KMS-11 (cell line): Measurements from ENCODE around the gene PTGES3L.

Source experiments
- H2AFZ ChIP-seq: fragments of 200-600 bp; sonication (generic); 2 replicates; pipeline ENCODE4 v1.6.1; 2016; ENCODE audit warnings: antibody characterized with exemption, mixed run types, low read depth
- H3K27ac ChIP-seq: fragments of 200-600 bp; sonication (generic); 2 replicates; pipeline ENCODE4 v1.6.1; 2016; ENCODE audit warnings: mild to moderate bottlenecking, mixed run types
- H3K27me3 ChIP-seq: fragments of 200-600 bp; sonication (generic); 2 replicates; pipeline ENCODE4 v1.6.1; 2017; ENCODE audit warnings: mild to moderate bottlenecking, low read depth, mixed run types, moderate library complexity; ENCODE audit not compliant: insufficient read depth
- H3K36me3 ChIP-seq: fragments of 200-600 bp; sonication (generic); 2 replicates; pipeline ENCODE4 v1.6.1; 2017; ENCODE audit warnings: mild to moderate bottlenecking, mixed run types; ENCODE audit not compliant: insufficient read depth
- H3K4me1 ChIP-seq: fragments of 200-600 bp; sonication (generic); 2 replicates; pipeline ENCODE4 v1.6.1; 2016; ENCODE audit warnings: mild to moderate bottlenecking, low read depth, mixed run types; ENCODE audit not compliant: poor library complexity, severe bottlenecking
- H3K4me2 ChIP-seq: fragments of 200-600 bp; sonication (generic); 2 replicates; pipeline ENCODE4 v1.7.0; 2016; ENCODE audit warnings: mild to moderate bottlenecking, mixed run types
- H3K4me3 ChIP-seq: fragments of 200-600 bp; sonication (generic); IDR thresholded peaks from 2 replicates; pipeline ENCODE4 v1.6.1; 2017; ENCODE audit warnings: low read depth, low read length, mixed read lengths; ENCODE audit not compliant: insufficient read depth
- H3K79me2 ChIP-seq: fragments of 200-600 bp; sonication (generic); 2 replicates; pipeline ENCODE4 v1.6.1; 2016; ENCODE audit warnings: low read depth, mixed run types; ENCODE audit not compliant: insufficient read depth
- H3K9ac ChIP-seq: fragments of 200-600 bp; sonication (generic); 2 replicates; pipeline ENCODE4 v1.6.1; 2016; ENCODE audit warnings: mild to moderate bottlenecking, mixed run types
- H4K20me1 ChIP-seq: fragments of 200-600 bp; sonication (generic); 2 replicates; pipeline ENCODE4 v1.6.1; 2016; ENCODE audit warnings: mild to moderate bottlenecking, mixed run types; ENCODE audit not compliant: insufficient read depth
- TF ChIP-seq, protein P1 (sequence below): fragments of 200-600 bp; sonication (generic); conservative IDR thresholded peaks from 2 replicates; pipeline ENCODE4 v1.6.1; 2017; ENCODE audit warnings: low read depth, mild to moderate bottlenecking, antibody characterized with exemption, low read length, moderate library complexity, mixed read lengths

Gene PTGES3L

DNA sequence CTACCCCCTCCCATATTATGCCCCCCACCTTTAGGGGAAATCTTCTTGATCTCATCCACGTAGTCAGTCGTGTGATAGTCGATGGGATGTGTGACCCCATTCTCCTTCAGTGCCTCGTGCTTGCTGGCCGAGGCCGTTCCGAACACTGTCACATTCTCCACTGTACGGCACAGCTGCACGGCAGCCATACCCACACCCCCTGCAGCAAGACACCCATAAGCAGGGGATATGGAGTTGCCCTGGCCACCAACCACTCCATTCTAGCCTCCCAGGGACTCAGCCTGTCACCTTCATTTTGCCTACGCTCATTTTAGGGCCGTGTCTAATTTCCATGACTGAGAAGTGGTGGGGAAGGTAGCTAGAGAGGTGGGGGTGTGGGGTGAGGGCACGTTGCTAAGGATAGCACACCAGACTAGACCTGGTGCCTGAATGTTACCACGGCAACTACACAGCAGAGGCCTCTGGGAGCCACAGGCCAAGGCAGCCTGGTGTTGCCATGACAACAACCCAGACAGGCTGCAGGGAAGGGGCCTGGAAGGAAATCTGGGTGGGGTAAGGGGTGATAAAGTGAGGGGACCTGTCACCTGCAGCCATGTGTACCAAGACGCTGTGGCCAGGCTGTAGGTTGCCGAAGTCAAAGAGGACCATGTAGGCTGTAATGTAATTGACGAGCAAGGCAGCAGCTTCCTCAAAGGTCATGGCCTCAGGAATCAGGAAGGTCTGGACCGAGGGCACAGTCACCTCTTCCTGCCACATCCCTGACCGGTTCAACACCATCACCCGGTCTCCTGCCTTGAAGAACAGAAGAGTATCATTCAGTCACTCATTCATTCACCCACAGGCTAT, 38.4 kb upstream of the PTGES3L start:
- no peak overlapping the region for H3K27ac ChIP-seq
- no peak overlapping the region for H3K4me3 ChIP-seq
- H3K79me2 ChIP-seq, result no peaks in the 10 kb centered on the region
- peaks cover 18% of the 10 kb centered on the region for H3K4me1 ChIP-seq
- H3K4me2 ChIP-seq, result no peak overlapping the region
- H2AFZ ChIP-seq, result no peak overlapping the region
- H3K36me3 ChIP-seq, result no peaks in the 10 kb centered on the region
- TF ChIP-seq, protein P1, sequence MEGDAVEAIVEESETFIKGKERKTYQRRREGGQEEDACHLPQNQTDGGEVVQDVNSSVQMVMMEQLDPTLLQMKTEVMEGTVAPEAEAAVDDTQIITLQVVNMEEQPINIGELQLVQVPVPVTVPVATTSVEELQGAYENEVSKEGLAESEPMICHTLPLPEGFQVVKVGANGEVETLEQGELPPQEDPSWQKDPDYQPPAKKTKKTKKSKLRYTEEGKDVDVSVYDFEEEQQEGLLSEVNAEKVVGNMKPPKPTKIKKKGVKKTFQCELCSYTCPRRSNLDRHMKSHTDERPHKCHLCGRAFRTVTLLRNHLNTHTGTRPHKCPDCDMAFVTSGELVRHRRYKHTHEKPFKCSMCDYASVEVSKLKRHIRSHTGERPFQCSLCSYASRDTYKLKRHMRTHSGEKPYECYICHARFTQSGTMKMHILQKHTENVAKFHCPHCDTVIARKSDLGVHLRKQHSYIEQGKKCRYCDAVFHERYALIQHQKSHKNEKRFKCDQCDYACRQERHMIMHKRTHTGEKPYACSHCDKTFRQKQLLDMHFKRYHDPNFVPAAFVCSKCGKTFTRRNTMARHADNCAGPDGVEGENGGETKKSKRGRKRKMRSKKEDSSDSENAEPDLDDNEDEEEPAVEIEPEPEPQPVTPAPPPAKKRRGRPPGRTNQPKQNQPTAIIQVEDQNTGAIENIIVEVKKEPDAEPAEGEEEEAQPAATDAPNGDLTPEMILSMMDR, result no peak
- H3K9ac ChIP-seq, result no peak overlapping the region
- H4K20me1 ChIP-seq, result no peaks in the 10 kb centered on the region
- H3K27me3 ChIP-seq, result no peaks in the 10 kb centered on the region

DNA sequence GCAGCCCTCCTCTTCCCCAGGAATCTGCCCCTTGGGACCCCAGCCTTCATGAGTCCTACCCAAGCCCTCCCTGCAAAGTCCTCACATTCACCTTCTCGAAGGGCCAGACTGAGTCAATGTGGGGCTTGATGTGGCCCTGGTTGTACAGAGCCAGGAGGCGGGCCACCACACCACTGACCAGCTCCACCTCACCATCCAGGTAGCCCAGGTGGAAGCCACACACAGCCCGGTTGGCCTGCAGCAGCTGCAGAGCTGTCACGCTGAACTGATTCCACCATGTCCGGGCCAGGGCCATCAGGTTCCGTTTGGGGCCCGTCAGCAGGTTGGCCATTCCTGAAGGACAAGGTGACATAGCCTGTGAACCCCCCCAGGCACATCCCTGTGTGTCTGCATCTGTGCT, 36.3 kb upstream of the PTGES3L start:
- TF ChIP-seq, protein P1, result no peak
- Histone ChIP-seq H3K27ac (no peak overlapping the region), H3K27me3 (no peaks in the 10 kb centered on the region), H3K4me3 (no peak overlapping the region), H3K9ac (no peak overlapping the region), H3K79me2 (no peaks in the 10 kb centered on the region), H3K36me3 (no peaks in the 10 kb centered on the region), H4K20me1 (no peaks in the 10 kb centered on the region), H3K4me2 (no peak overlapping the region), H2AFZ (no peak overlapping the region), H3K4me1 (peaks cover 10% of the 10 kb centered on the region)

DNA sequence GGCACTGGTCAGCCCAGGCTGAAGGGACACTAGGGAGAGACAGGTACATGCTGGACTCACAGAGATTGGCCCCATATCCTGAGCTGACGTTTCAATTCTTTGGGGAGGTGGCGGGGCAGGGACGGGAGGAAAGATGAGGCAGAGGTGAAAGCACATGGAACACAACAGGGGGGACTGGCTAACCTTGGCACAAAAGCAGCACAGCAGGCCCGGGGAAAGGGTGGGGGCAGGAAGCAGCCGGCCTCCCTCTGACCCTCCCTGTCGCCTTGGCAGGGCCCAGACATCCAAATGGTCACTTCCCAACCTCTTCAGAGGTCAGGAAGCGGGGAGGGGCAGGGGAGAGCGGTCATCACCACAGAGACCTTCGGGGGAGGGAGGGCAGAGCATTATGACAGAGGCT, 35.7 kb upstream of the PTGES3L start:
- Histone ChIP-seq H3K4me2 (no peak overlapping the region), H2AFZ (no peak overlapping the region), H3K27me3 (no peaks in the 10 kb centered on the region), H3K9ac (no peak overlapping the region), H3K79me2 (no peaks in the 10 kb centered on the region), H4K20me1 (no peaks in the 10 kb centered on the region), H3K4me1 (peaks cover 10% of the 10 kb centered on the region), H3K4me3 (no peak overlapping the region), H3K36me3 (no peaks in the 10 kb centered on the region), H3K27ac (no peak overlapping the region)
- TF ChIP-seq, protein P1, result no peak

DNA sequence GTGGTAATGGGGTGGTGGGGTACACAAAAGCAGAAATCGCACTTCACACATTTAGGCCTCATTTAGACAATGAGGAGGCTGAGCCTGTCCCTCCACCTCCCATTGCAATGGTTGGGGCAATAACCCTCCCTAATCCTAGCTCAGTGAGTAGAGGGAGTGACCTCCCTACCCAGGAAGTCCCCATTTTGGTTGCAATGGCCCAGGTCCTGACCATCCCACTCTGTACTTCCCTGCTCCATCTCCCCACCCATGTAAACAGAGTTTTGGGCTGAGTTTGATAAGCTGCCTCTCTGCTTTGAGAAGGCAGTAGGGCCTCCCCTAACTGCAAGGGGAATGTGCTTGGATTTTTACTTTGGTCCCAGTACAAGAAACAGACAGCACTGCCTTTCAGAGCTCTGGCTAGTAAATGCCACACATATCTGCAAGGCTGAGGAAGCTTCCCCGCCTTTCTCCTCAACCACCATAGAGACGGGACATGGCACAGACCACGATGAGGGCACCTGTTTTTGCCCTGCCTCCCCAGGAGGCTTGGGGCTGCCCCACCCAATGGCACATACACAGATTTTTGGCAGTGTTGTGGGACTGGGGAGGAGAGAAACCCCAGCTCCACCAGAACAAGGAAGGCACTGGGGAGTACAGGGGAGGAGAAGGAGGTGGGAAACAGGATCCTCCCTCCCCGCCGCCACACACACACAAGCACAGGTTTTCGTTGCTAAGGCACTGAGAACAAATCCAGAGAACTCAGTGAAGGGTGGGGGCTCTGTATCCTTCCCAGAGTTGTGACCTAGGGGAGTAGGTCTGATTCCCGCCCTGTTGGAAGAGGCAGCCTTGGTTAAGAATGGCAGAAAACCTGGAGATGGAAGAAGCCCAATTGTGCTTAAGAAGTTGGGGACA, 35.0 kb upstream of the PTGES3L start:
- Histone ChIP-seq H2AFZ (no peak overlapping the region), H3K4me2 (no peak overlapping the region), H3K4me3 (no peak overlapping the region), H3K27me3 (no peaks in the 10 kb centered on the region), H3K9ac (no peak overlapping the region), H3K27ac (no peak overlapping the region), H3K4me1 (peaks cover 10% of the 10 kb centered on the region), H3K79me2 (no peaks in the 10 kb centered on the region), H4K20me1 (no peaks in the 10 kb centered on the region), H3K36me3 (no peaks in the 10 kb centered on the region)
- TF ChIP-seq, protein P1, result no peak
